ENCODE results near the gene FMNL3. TPM values are rescaled to one million over a fixed set of nuclear protein-coding genes. Genes with fewer than 3 reads are reported as not detected.
"Not testable (repeated sequence)": the region's sequence is repeated elsewhere in the genome, so short reads cannot be mapped to it uniquely, and the experiment has no call there.

The FMNL3 gene
- total RNA-seq, 1 donor from 2014 or later, result 9.4 TPM

DNA sequence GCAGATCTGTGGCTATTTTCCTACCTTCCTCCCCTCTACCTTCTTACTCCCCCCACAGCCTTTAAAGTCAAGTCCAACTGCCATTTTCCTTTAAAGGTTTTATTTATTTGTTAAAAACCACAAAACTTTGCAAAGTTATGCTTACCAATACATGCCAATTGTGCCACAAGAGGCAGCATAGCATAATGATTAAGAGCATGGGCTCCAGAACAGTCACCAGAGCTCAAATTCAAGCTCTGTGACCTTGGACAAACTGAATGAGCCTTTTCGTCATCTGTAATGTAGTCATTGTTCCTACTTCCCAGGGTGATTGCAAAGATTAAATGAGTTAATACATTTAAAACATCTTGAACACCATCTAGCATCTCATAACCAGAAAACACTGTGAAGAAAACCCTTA, 13.0 kb upstream of the FMNL3 start:
- no peak for ATAC-seq (ENCODE audit: poor library complexity)
- DNase-seq, result no peak
- intact Hi-C loops (cut with DNase I), result no loop called here

GRCh38 chr12:49717800-49718199, 10.6 kb upstream of the FMNL3 start:
- DNase-seq; intact Hi-C loops (cut with DNase I); ATAC-seq (ENCODE audit: poor library complexity): not testable (repeated sequence)

- intact Hi-C loops (cut with DNase I), result no loop called here
- no peak for ATAC-seq (ENCODE audit: poor library complexity)
- no peak for DNase-seq
Measured at GRCh38 chr12:49716553-49716952, 9.3 kb upstream of the FMNL3 start.

- intact Hi-C loops (cut with DNase I); ATAC-seq (ENCODE audit: poor library complexity); DNase-seq: not testable (repeated sequence)
Measured at GRCh38 chr12:49713952-49714351, 6.7 kb upstream of the FMNL3 start.

GRCh38 chr12:49708851-49709250, 1.6 kb upstream of the FMNL3 start:
- DNase-seq (no peak), ATAC-seq (ENCODE audit: poor library complexity) (no peak)
- intact Hi-C loops (cut with DNase I), result loop anchor here (1.0 kb wide), 1 partner anchor 65 kb away; no protein-coding TSS in a partner anchor

- ATAC-seq (ENCODE audit: poor library complexity) (no peak), DNase-seq (no peak)
- intact Hi-C loops (cut with DNase I), result loop anchor here (1.0 kb wide), 1 partner anchor 63 kb away; no protein-coding TSS in a partner anchor
Measured at GRCh38 chr12:49707812-49708147, 575 bp upstream of the FMNL3 start.

GRCh38 chr12:49706351-49707127, 666 bp downstream of the FMNL3 start:
- DNase-seq (peak; percentile 56), ATAC-seq (ENCODE audit: poor library complexity) (peak; percentile 21)
- intact Hi-C loops (cut with DNase I), result no loop called here

DNA sequence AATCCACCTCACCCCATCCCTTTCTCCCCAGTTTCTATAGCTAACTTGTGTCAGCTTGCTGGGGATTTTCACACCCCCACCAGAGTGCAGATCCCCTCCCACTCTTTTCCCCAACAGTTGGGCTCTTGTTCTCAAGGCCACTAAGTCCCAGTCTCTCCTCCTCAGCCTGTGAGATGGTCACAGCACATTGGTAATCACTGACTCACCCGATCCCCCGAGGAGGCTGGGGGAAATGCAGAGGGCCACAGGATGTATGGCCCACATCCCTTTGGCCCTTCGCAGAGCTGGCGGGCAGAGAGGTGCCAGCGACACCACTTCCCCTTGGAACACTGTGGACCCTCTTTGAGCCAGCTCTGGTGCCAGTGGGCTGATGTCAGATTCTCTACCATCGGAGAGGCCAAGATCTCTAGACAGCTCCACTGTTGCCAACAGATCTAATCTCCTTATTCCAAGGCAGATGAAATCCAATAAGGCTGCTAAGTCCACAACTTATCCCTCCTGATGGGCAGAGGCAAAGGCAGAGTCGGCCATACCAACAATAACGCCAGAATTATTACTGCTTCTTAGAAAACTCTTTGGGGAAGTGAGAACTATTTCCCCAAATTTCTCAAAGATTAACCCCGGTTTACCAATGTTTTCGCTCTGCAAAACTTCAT, 1.6 kb downstream of the FMNL3 start:
- intact Hi-C loops (cut with DNase I), result no loop called here
- peak; percentile 52 for DNase-seq

DNA sequence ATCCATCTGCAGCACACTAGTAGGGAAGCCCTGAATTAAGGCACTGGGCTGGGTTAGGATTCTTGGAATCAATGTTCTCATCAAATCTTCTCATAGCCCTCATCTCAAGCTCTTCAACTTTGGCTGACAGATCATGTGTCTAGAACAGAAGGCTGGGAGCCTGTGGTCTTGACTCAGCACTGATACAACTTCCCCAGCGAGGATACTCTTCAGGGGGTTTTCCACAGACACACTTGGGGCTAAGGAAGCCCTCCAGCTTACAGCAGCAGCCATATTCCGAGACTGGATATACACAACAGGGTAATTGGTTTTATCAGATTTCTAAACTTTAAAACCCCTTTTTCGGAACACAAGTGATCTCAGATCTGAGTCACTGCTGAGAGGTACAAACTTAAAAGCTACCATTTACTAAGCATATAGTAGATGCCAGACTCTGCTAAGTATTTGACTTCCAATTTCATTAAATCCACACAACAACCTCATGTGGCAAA, 3.5 kb downstream of the FMNL3 start:
- ATAC-seq (ENCODE audit: poor library complexity), result no peak
- intact Hi-C loops (cut with DNase I), result no loop called here
- no peak for DNase-seq

More for the DNA sequence above, 1.6 kb downstream of the FMNL3 start:
- ATAC-seq (ENCODE audit: poor library complexity), result no peak

GRCh38 chr12:49702676-49703215, 4.5 kb downstream of the FMNL3 start:
- DNase-seq, result no peak
- ATAC-seq (ENCODE audit: poor library complexity), result no peak
- intact Hi-C loops (cut with DNase I), result no loop called here

- intact Hi-C loops (cut with DNase I), result no loop called here
- ATAC-seq (ENCODE audit: poor library complexity), result no peak
- DNase-seq, result no peak
Measured at GRCh38 chr12:49702009-49702408, 5.2 kb downstream of the FMNL3 start.

GRCh38 chr12:49698619-49699545, 8.3 kb downstream of the FMNL3 start:
- ATAC-seq (ENCODE audit: poor library complexity) (peak; percentile 74), DNase-seq (peak; percentile 55)
- intact Hi-C loops (cut with DNase I), result no loop called here

GRCh38 chr12:49697808-49698207, 9.4 kb downstream of the FMNL3 start:
- intact Hi-C loops (cut with DNase I), result no loop called here
- DNase-seq (no peak), ATAC-seq (ENCODE audit: poor library complexity) (no peak)

DNA sequence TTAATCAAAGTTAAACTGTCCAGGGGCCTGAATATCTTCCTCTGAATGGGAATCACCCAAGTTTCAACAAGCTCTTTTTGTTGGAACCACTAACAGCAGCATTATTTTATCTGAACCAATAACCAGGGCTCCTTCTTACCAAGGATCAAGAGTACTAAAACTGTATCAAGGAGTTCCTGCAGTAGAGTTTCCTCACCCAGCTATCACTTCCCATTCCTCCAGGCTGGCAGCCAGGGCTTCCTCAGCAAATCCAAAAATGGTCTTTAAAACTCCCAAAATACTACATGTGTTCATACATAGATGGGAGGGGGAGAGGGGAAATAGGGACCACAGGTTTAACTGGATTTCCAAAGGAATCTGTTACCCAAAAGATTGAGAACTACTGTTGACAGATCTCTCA, 10.5 kb downstream of the FMNL3 start:
- ATAC-seq (ENCODE audit: poor library complexity) (no peak), DNase-seq (no peak)
- intact Hi-C loops (cut with DNase I), result no loop called here

- ATAC-seq (ENCODE audit: poor library complexity) (no peak), DNase-seq (no peak)
- intact Hi-C loops (cut with DNase I), result no loop called here
Measured at GRCh38 chr12:49693931-49694444, 13.2 kb downstream of the FMNL3 start.

- DNase-seq, result no peak
- ATAC-seq (ENCODE audit: poor library complexity), result no peak
- intact Hi-C loops (cut with DNase I), result no loop called here
Measured at GRCh38 chr12:49692851-49693250, 14.4 kb downstream of the FMNL3 start.

- DNase-seq (no peak), ATAC-seq (ENCODE audit: poor library complexity) (no peak)
- intact Hi-C loops (cut with DNase I), result no loop called here
Measured at GRCh38 chr12:49689785-49690184, 17.4 kb downstream of the FMNL3 start.

DNA sequence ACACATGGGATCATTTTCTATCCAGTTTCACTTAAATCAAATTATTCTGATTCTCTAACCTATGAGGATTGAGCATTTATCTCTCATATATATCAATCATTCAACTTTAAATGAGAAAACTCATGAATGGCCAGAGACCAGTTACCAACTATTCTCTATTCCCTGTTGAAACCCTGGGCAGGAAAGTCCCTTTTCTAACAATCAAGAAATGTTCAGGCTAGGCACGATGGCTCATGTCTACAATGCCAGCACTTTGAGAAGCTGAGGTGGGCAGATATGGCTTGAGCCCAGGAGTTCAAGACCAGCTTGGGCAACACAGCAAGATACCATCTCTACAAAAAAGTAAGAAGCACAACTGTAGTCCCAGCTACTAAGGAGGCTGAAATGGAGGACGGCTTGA, 18.0 kb downstream of the FMNL3 start:
- no peak for DNase-seq
- ATAC-seq (ENCODE audit: poor library complexity), result no peak

GRCh38 chr12:49687941-49688340, 19.3 kb downstream of the FMNL3 start:
- no peak for ATAC-seq (ENCODE audit: poor library complexity)

More for the DNA sequence above, 18.0 kb downstream of the FMNL3 start:
- intact Hi-C loops (cut with DNase I), result no loop called here

More at GRCh38 chr12:49687941-49688340, 19.3 kb downstream of the FMNL3 start:
- intact Hi-C loops (cut with DNase I), result no loop called here
- DNase-seq, result no peak

Measured in Right ventricle myocardium superior (tissue), 1 donor.